Transverse colon (tissue), 4 donors: Measurements from ENCODE around the gene SLC22A1. TPM values are rescaled to one million over a fixed set of nuclear protein-coding genes. Genes with fewer than 3 reads are reported as not detected.

Experiments
- DNase-seq: peaks from one replicate; pipeline ENCODE4 v3.0.0-alpha.2; 2019
- H3K27ac ChIP-seq, 4 donors: fragments of 200-600 bp; sonication (generic); 2 replicates each; pipeline ENCODE4 v1.5.1; 2016 to 2018; ENCODE audit warnings: inconsistent platforms in 4 of 4
- H3K27me3 ChIP-seq: fragments of 200-600 bp; sonication (generic); 2 replicates; pipeline ENCODE4 v1.5.1; 2017; ENCODE audit warnings: inconsistent platforms
- H3K36me3 ChIP-seq, 4 donors: fragments of 200-600 bp; sonication (generic); 2 replicates each; pipeline ENCODE4 v1.5.1; 2017 to 2019; ENCODE audit warnings: inconsistent platforms in 4 of 4
- H3K4me1 ChIP-seq, 4 donors: fragments of 200-600 bp; sonication (generic); 2 replicates each; pipeline ENCODE4 v1.5.1; 2017 to 2020; ENCODE audit warnings: inconsistent platforms in 4 of 4
- H3K4me3 ChIP-seq, 4 donors: fragments of 200-600 bp; sonication (generic); 1 replicate in 1 of 4; 2 replicates in 3 of 4; pipeline versions ENCODE4 v1.5.1 to v1.6.1; 2017 to 2019; ENCODE audit warnings: inconsistent platforms in 4 of 4
- H3K9me3 ChIP-seq, 2 donors: fragments of 200-600 bp; sonication (generic); 2 replicates each; pipeline ENCODE4 v1.5.1; 2017 to 2019; ENCODE audit warnings: inconsistent platforms in 2 of 2
- EP300 ChIP-seq: sonication (generic); formaldehyde crosslinking; IDR thresholded peaks from one replicate; pipeline ENCODE4 v1.6.1; 2017; ENCODE audit warnings: antibody characterized with exemption, low read depth
- POLR2A ChIP-seq: fragments of 450-650 bp; IDR thresholded peaks from one replicate; pipeline ENCODE4 v1.6.1; 2016; ENCODE audit warnings: antibody characterized with exemption, mild to moderate bottlenecking, moderate library complexity
- POLR2AphosphoS5 ChIP-seq, 3 donors: sonication (generic); formaldehyde crosslinking; IDR thresholded peaks; one replicate each; pipeline ENCODE4 v1.6.1; 2016; ENCODE audit warnings: antibody characterized with exemption in 3 of 3
- WGBS, 2 donors: methylation state at CpG; one replicate each; pipeline ENCODE4 v1.1.5; 2018; ENCODE audit warnings: low coverage in 1 of 2; 5-methylcytosine and 5-hydroxymethylcytosine counted together
- in situ Hi-C, 4 donors: fragments of 200-750 bp; cut with MboI; loops; one replicate each; pipeline versions ENCODE4 v1.15.0 to v1.15.1; 2017; ENCODE audit warnings: low sequenced_read_pairs in 3 of 4, low pct_ligation_motif_present in 1 of 4, low pct_unique_long_range_greater_than_20kb in 1 of 4
- intact Hi-C: fragments of 100-400 bp; cut with DNase I; formaldehyde crosslinking; loops from one replicate; pipeline ENCODE4 v1.15.1; 2023; ENCODE audit warnings: low total_unique reads
- total RNA-seq, 4 donors: library from RNA; depleted of rRNA; stranded (reverse); fragments of >200 nt; gene quantifications; one replicate each; pipeline ENCODE4 v1.1.0, GENCODE V29; 2016
- TF ChIP-seq, protein P1 (sequence below), 5 experiments: fragments of 200-600 bp in 3 of 5; fragments of 450-650 bp in 2 of 5; sonication (generic) in 3 of 5; IDR thresholded peaks; 1 replicate in 2 of 5; 2 replicates in 3 of 5; pipeline ENCODE4 v1.5.1; 2016 to 2017; ENCODE audit warnings: antibody characterized with exemption in 5 of 5, inconsistent platforms in 3 of 5, mild to moderate bottlenecking in 2 of 5, moderate library complexity in 1 of 5

The SLC22A1 gene
- total RNA-seq, 4 donors from 2014 or later: 0.40 to 1.7 (median 0.55) TPM; not detected in 1

DNA sequence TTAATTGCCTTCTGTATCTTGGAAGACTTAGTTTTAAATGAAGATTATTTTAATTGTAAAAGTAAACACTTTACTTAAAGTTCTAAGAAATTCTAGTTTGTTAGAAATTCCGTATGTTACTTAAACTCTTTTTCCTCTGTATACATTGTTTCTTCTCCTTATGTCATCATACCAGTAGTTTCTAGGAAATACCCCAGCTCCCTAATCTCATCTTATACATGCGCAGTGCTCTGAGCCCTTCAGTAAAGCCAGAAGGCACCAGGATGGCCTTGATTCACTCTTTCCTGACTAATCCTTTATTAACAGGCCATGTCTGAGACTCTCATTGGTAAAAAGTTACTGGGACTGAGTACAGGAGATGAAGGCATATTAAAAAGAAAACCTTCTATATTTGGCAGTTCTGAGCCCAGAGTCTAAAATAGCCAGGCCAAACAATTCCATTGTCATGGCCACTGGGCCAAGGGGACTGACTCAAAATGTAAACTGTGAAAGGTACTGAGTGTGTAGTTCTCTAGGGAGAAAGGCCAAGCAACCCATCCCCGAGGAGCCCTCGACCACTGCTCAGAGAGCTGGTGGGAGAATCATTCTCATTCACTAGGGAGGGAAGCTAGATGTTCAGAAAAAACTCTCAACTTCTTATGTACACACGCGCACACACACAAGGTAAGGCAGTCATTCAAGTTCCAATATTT lies 25.0 kb downstream of the SLC22A1 start:
- Histone ChIP-seq H3K4me3 (no peak overlapping the region), H3K27me3 (no peaks in the 10 kb centered on the region), H3K4me1 (peaks cover 2 to 8% (median 5%) of the 10 kb centered on the region in 4 donors), H3K36me3 (no peaks in the 10 kb centered on the region), H3K9me3 (no peaks in the 10 kb centered on the region), H3K27ac (peak overlapping the region; percentile 46 to 76 (median 57))
- TF ChIP-seq POLR2A (no peak), POLR2AphosphoS5 (IDR thresholded peaks at IDR 0.05) (no peak), EP300 (no peak)
- TF ChIP-seq, protein P1, sequence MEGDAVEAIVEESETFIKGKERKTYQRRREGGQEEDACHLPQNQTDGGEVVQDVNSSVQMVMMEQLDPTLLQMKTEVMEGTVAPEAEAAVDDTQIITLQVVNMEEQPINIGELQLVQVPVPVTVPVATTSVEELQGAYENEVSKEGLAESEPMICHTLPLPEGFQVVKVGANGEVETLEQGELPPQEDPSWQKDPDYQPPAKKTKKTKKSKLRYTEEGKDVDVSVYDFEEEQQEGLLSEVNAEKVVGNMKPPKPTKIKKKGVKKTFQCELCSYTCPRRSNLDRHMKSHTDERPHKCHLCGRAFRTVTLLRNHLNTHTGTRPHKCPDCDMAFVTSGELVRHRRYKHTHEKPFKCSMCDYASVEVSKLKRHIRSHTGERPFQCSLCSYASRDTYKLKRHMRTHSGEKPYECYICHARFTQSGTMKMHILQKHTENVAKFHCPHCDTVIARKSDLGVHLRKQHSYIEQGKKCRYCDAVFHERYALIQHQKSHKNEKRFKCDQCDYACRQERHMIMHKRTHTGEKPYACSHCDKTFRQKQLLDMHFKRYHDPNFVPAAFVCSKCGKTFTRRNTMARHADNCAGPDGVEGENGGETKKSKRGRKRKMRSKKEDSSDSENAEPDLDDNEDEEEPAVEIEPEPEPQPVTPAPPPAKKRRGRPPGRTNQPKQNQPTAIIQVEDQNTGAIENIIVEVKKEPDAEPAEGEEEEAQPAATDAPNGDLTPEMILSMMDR (IDR thresholded peaks at IDR 0.05): no peak
- intact Hi-C loops (no loop called here), in situ Hi-C loops (loop anchor here in 2 of 4 donors (10.0 kb wide), 1 partner anchor 308 kb away; no protein-coding TSS in a partner anchor)
- WGBS, 2 donors: 86 to 87% methylated on average over 6 of the region's 6 CpGs
- no peak for DNase-seq

DNA sequence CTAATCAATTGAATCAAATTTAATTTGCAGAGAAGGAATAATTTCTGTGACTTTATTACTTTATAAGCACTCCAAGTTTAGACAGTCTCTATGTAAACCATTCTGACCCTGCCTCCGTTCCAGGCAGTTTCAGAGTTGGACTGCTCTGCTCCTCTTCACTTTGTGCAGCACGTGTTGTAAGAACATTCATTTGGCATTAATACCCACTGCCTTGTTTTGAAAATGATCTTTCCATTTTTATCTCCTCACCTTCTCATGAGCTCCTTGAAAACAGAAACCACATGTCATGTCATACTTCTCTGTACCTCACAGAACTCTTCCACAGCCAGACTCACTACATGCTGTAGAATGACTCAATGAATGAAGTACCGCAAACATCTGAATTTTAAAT lies 25.5 kb downstream of the SLC22A1 start:
- Histone ChIP-seq H3K27ac (peak overlapping the region; percentile 46 to 76 (median 57)), H3K4me1 (peaks cover 0 to 2% (median under 1%) of the 10 kb centered on the region in 4 donors), H3K27me3 (no peaks in the 10 kb centered on the region), H3K4me3 (no peak overlapping the region), H3K9me3 (no peaks in the 10 kb centered on the region), H3K36me3 (no peaks in the 10 kb centered on the region)
- WGBS, 2 donors: 82 to 84% methylated on average over 3 of the region's 3 CpGs
- no peak for DNase-seq
- no peak for TF ChIP-seq EP300
- peak in 2 of 3 donors; percentile 14 to 29 for TF ChIP-seq POLR2AphosphoS5 (IDR thresholded peaks at IDR 0.05)
- TF ChIP-seq POLR2A: no peak
- in situ Hi-C loops: loop anchor here in 2 of 4 donors (10.0 kb wide), 1 partner anchor 308 kb away; no protein-coding TSS in a partner anchor
- intact Hi-C loops: no loop called here

DNA sequence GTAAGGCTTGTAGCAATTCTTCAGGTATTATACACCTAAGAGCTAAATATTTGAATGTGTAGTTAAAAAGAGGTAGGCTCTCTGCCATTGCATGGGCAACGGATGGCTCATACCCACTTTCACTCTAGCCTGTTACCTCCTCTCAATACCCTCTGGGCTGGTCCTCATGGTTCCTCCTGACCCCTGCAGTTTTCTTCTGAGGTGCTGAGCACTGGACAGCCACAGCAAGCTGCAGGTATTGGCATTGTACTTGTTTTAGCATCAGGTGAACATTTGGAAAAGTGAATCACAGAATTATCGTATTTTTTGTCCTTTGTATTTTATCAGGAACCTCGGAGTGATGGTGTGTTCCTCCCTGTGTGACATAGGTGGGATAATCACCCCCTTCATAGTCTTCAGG lies 32.9 kb downstream of the SLC22A1 start:
- DNase-seq: no peak
- in situ Hi-C loops (no loop called here), intact Hi-C loops (no loop called here)
- Histone ChIP-seq H3K27ac (no peak overlapping the region), H3K9me3 (no peaks in the 10 kb centered on the region), H3K36me3 (no peaks in the 10 kb centered on the region), H3K4me3 (no peak overlapping the region), H3K4me1 (no peaks in the 10 kb centered on the region), H3K27me3 (no peaks in the 10 kb centered on the region)
- TF ChIP-seq POLR2AphosphoS5 (IDR thresholded peaks at IDR 0.05) (no peak), EP300 (no peak), POLR2A (no peak)
- TF ChIP-seq, protein P1 (IDR thresholded peaks at IDR 0.05): no peak
- 80 to 92% methylated on average over 2 to 3 of the region's 3 CpGs for WGBS, 2 donors

DNA sequence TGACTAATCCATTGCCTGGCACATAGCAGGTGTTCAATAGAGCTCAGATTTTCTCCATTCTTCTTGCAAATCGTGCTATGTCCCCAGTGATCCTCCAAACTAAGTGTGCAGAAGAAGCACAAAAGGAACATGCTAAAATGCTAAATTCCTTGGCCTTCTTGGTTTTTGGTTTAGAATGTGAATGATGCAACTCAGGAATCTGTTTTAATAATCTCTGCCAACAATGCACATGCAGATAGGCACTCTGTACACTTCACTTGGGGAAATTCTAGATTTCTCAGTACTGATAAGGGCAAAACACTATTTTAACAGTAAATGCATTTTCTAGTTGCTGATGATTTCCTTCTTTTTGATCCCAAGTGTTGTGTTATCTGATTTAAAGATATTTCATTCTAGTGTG lies 35.2 kb downstream of the SLC22A1 start:
- no peaks in the 10 kb centered on the region for H3K36me3 ChIP-seq
- TF ChIP-seq POLR2A: no peak
- TF ChIP-seq, protein P1 (IDR thresholded peaks at IDR 0.05): no peak
- no peak for TF ChIP-seq EP300
- TF ChIP-seq POLR2AphosphoS5 (IDR thresholded peaks at IDR 0.05): no peak
- H3K27me3 ChIP-seq: no peaks in the 10 kb centered on the region
- WGBS, 2 donors: 70 to 76% methylated on average over 1 of the region's 1 CpG
- no peak overlapping the region for H3K27ac ChIP-seq
- peaks cover 0 to 12% (median 8%) of the 10 kb centered on the region in 4 donors for H3K4me1 ChIP-seq
- no peaks in the 10 kb centered on the region for H3K9me3 ChIP-seq
- no peak for DNase-seq
- in situ Hi-C loops: no loop called here
- H3K4me3 ChIP-seq: no peak overlapping the region
- intact Hi-C loops: no loop called here
